HFFc6 (cell line): Measurements from ENCODE around the gene CAMK2B. TPM values are rescaled to one million over a fixed set of nuclear protein-coding genes. Genes with fewer than 3 reads are reported as not detected.

Experiments used
- DNase-seq: peaks from one replicate; pipeline ENCODE4 v3.0.0-alpha.2; 2018
- H3K27ac Mint-ChIP-seq: 2 replicates; pipeline ENCODE4 v1.8.0; 2020; ENCODE audit warnings: mild to moderate bottlenecking, mixed read lengths
- H3K27me3 Mint-ChIP-seq: 2 replicates; pipeline ENCODE4 v1.8.0; 2021; ENCODE audit warnings: mild to moderate bottlenecking, moderate library complexity, mixed read lengths; ENCODE audit not compliant: insufficient read depth
- H3K36me3 Mint-ChIP-seq: 2 replicates; pipeline ENCODE4 v1.8.0; 2021; ENCODE audit warnings: low read depth, mixed read lengths
- H3K4me1 Mint-ChIP-seq: 2 replicates; pipeline ENCODE4 v1.8.0; 2020; ENCODE audit warnings: low read depth, mixed read lengths
- H3K4me3 Mint-ChIP-seq: 2 replicates; pipeline ENCODE4 v1.8.0; 2020; ENCODE audit warnings: mild to moderate bottlenecking, moderate library complexity, mixed read lengths
- H3K9me3 Mint-ChIP-seq: 2 replicates; pipeline ENCODE4 v1.8.0; 2020; ENCODE audit warnings: mild to moderate bottlenecking, mixed read lengths
- CTCF ChIP-seq: fragments of 200-600 bp; sonication (generic); IDR thresholded peaks from 2 replicates; pipeline ENCODE4 v1.5.0; 2021; ENCODE audit warnings: antibody characterized with exemption, mild to moderate bottlenecking
- total RNA-seq, 6 experiments: library from RNA; stranded (reverse); fragmentation: NEBNext Ultra II Directional; extraction: Animal tissue kit (Norgen Biotek cat#: 25700); gene quantifications; 2 replicates in 1 of 6; 3 replicates in 5 of 6; pipeline ENCODE4 v1.2.3, GENCODE V29; 2021

CAMK2B gene
- total RNA-seq, 6 experiments from 2014 or later: 0.11 to 0.41 TPM; not detected in 4

GRCh38 chr7:44235066-44235465, 90.3 kb downstream of the CAMK2B start:
- TF ChIP-seq CTCF: no peak
- Mint-ChIP-seq H3K27ac (no peak overlapping the region), H3K36me3 (no peaks in the 10 kb centered on the region)

GRCh38 chr7:44232901-44233715, 92.3 kb downstream of the CAMK2B start:
- DNase-seq: no peak
- H3K4me3 Mint-ChIP-seq: no peak overlapping the region
- peaks cover 19% of the 10 kb centered on the region for H3K27me3 Mint-ChIP-seq
- no peaks in the 10 kb centered on the region for H3K9me3 Mint-ChIP-seq
- no peaks in the 10 kb centered on the region for H3K36me3 Mint-ChIP-seq
- no peak overlapping the region for H3K27ac Mint-ChIP-seq
- no peak for TF ChIP-seq CTCF
- H3K4me1 Mint-ChIP-seq: no peaks in the 10 kb centered on the region

More at GRCh38 chr7:44235066-44235465, 90.3 kb downstream of the CAMK2B start:
- no peaks in the 10 kb centered on the region for H3K4me1 Mint-ChIP-seq
- no peak for DNase-seq
- H3K4me3 Mint-ChIP-seq: no peak overlapping the region
- H3K9me3 Mint-ChIP-seq: no peaks in the 10 kb centered on the region
- H3K27me3 Mint-ChIP-seq: peaks cover 24% of the 10 kb centered on the region

- no peak overlapping the region for H3K27ac Mint-ChIP-seq
- no peak for DNase-seq
- no peaks in the 10 kb centered on the region for H3K9me3 Mint-ChIP-seq
- peaks cover 19% of the 10 kb centered on the region for H3K27me3 Mint-ChIP-seq
- H3K36me3 Mint-ChIP-seq: no peaks in the 10 kb centered on the region
- H3K4me1 Mint-ChIP-seq: no peaks in the 10 kb centered on the region
- TF ChIP-seq CTCF: no peak
- no peak overlapping the region for H3K4me3 Mint-ChIP-seq
Measured at GRCh38 chr7:44232396-44232795, 93.0 kb downstream of the CAMK2B start.

- no peak overlapping the region for H3K4me3 Mint-ChIP-seq
- no peaks in the 10 kb centered on the region for H3K36me3 Mint-ChIP-seq
- TF ChIP-seq CTCF: no peak
- peaks cover 12% of the 10 kb centered on the region for H3K27me3 Mint-ChIP-seq
- no peaks in the 10 kb centered on the region for H3K9me3 Mint-ChIP-seq
- H3K27ac Mint-ChIP-seq: no peak overlapping the region
- no peak for DNase-seq
- H3K4me1 Mint-ChIP-seq: no peaks in the 10 kb centered on the region
Measured at GRCh38 chr7:44231088-44231487, 94.3 kb downstream of the CAMK2B start.

- H3K4me3 Mint-ChIP-seq: no peak overlapping the region
- H3K9me3 Mint-ChIP-seq: no peaks in the 10 kb centered on the region
- no peak for DNase-seq
- no peak for TF ChIP-seq CTCF
- H3K27me3 Mint-ChIP-seq: peaks cover 18% of the 10 kb centered on the region
- no peaks in the 10 kb centered on the region for H3K36me3 Mint-ChIP-seq
- no peaks in the 10 kb centered on the region for H3K4me1 Mint-ChIP-seq
- no peak overlapping the region for H3K27ac Mint-ChIP-seq
Measured at GRCh38 chr7:44230286-44230685, 95.1 kb downstream of the CAMK2B start.
